NCI-H2171 treated with DMSO at 0.1 percent for 48 hours (cell line): Measurements from ENCODE around the gene PALM3.
"Not testable (repeated sequence)": the region's sequence is repeated elsewhere in the genome, so short reads cannot be mapped to it uniquely, and the experiment has no call there.

Experiments
- DNase-seq: peaks from one replicate; lab custom pipeline; 2025; lab: John Stamatoyannopoulos, UW

Gene PALM3

GRCh38 chr19:14058182-14059092, 3.4 kb downstream of the PALM3 start:
- no peak for DNase-seq

GRCh38 chr19:14056741-14057356, 5.0 kb downstream of the PALM3 start:
- DNase-seq, result no peak

- DNase-seq, result no peak
These were observed 5.7 kb downstream of the PALM3 start for GRCh38 chr19:14056069-14056666.

GRCh38 chr19:14055396-14055795, 6.5 kb downstream of the PALM3 start:
- no peak for DNase-seq

- no peak for DNase-seq
These were observed 7.2 kb downstream of the PALM3 start for GRCh38 chr19:14054721-14055120.

GRCh38 chr19:14054099-14054498, 7.8 kb downstream of the PALM3 start:
- no peak for DNase-seq

GRCh38 chr19:14053500-14053899, 8.4 kb downstream of the PALM3 start:
- no peak for DNase-seq

- no peak for DNase-seq
These were observed 8.8 kb downstream of the PALM3 start for GRCh38 chr19:14053032-14053431.

GRCh38 chr19:14052470-14052869, 9.4 kb downstream of the PALM3 start:
- DNase-seq, result no peak

- DNase-seq, result no peak
These were observed 9.9 kb downstream of the PALM3 start for GRCh38 chr19:14051980-14052379.

- not testable (repeated sequence) for DNase-seq
These were observed 10.9 kb downstream of the PALM3 start for GRCh38 chr19:14050961-14051360.

GRCh38 chr19:14050512-14050911, 11.4 kb downstream of the PALM3 start:
- no peak for DNase-seq

- DNase-seq, result peak; percentile 35
These were observed 13.3 kb downstream of the PALM3 start for GRCh38 chr19:14048443-14049153.

- not testable (repeated sequence) for DNase-seq
These were observed 14.0 kb downstream of the PALM3 start for GRCh38 chr19:14047866-14048265.

- DNase-seq, result not testable (repeated sequence)
These were observed 18.9 kb downstream of the PALM3 start for GRCh38 chr19:14042659-14043608.

GRCh38 chr19:14039181-14039580, 22.7 kb downstream of the PALM3 start:
- no peak for DNase-seq

- DNase-seq, result no peak
These were observed 26.2 kb downstream of the PALM3 start for GRCh38 chr19:14035706-14036105.

- DNase-seq, result not testable (repeated sequence)
These were observed 26.7 kb downstream of the PALM3 start for GRCh38 chr19:14035159-14035558.

- DNase-seq, result no peak
These were observed 27.9 kb downstream of the PALM3 start for GRCh38 chr19:14033946-14034345.

GRCh38 chr19:14031719-14032480, 30.0 kb downstream of the PALM3 start, which contains the start of gene IL27RA:
Gene IL27RA, plus strand, starts transcription at chr19:14031762. Its CDS starts 111 bp downstream, at chr19:14031873.
- peak; percentile 74 for DNase-seq
